ENCODE results near the gene ITGA7.

The ITGA7 gene

DNA sequence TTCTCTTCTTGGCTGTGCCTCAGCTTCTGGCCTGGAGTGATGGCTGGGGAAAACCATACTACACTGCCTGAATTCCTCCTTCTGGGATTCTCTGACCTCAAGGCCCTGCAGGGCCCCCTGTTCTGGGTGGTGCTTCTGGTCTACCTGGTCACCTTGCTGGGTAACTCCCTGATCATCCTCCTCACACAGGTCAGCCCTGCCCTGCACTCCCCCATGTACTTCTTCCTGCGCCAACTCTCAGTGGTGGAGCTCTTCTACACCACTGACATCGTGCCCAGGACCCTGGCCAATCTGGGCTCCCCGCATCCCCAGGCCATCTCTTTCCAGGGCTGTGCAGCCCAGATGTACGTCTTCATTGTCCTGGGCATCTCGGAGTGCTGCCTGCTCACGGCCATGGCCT lies 70.9 kb downstream of the ITGA7 start, which contains the start of gene OR10P1:
Gene OR10P1, plus strand, starts transcription at position 40 of the 400 bp plus-strand sequence. Its CDS starts 0 bp downstream, at position 40.
- no peak for DNase-seq

DNA sequence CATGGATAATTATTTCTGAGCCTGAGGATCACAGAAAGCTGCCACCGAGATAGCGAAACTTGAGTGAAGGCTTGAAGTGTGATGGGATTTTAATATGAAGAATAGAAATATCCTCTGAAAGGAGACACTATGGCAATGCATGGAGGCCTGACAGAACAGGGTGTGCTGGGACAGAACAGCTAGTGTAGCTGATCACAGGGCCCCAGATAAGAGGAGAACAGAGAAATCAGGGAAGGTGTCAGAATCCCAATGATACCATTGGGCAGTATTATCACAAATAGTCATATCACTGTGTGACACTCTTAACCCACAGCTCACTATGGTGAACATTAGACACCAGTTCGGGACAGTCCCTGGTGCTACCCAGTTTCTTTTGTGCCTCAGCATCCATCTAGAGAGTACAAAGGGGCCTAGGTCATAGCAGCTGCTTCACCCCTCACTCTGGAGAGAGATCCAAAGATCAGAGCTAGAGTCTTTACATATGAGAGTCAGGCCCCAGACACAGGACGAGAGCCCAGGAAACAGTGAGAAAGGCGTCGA lies 71.5 kb downstream of the ITGA7 start:
- no peak for DNase-seq
